Retina (tissue), 1 donor: ENCODE measurements around the gene CTXN3.

ENCODE experiments used
- DNase-seq: peaks from one replicate; pipeline ENCODE4 v3.0.0-alpha.2; 2016

CTXN3 gene

GRCh38 chr5:127700237-127700766, 51.4 kb downstream of the CTXN3 start:
- DNase-seq, result peak; percentile 12

GRCh38 chr5:127702434-127702833, 53.6 kb downstream of the CTXN3 start:
- no peak for DNase-seq

- peak; percentile 43 for DNase-seq
Observed at GRCh38 chr5:127702926-127703561, 54.2 kb downstream of the CTXN3 start, which contains the start of gene CCDC192. Gene CCDC192, plus strand, starts transcription at chr5:127703391. Its CDS starts 55 bp downstream, at chr5:127703446.

GRCh38 chr5:127705120-127705892, 56.4 kb downstream of the CTXN3 start:
- DNase-seq, result no peak

GRCh38 chr5:127706691-127707090, 57.8 kb downstream of the CTXN3 start:
- no peak for DNase-seq

- DNase-seq, result no peak
Observed at GRCh38 chr5:127707209-127707608, 58.3 kb downstream of the CTXN3 start.
